ENCODE results near the gene HACL1. TPM values are rescaled to one million over a fixed set of nuclear protein-coding genes. Genes with fewer than 3 reads are reported as not detected.
"Not testable (repeated sequence)": the region's sequence is repeated elsewhere in the genome, so short reads cannot be mapped to it uniquely, and the experiment has no call there.

Gene HACL1
- total RNA-seq, 1 donor from 2014 or later, result 14.0 TPM

- Mint-ChIP-seq H3K9me3 (no peaks in the 10 kb centered on the region), H3K27me3 (ENCODE audit: low read depth) (no peaks in the 10 kb centered on the region), H3K4me3 (no peak overlapping the region), H3K36me3 (ENCODE audit: low read depth) (no peaks in the 10 kb centered on the region), H3K4me1 (no peaks in the 10 kb centered on the region), H3K27ac (ENCODE audit: unreplicated experiment) (no peak overlapping the region)
- no peak for DNase-seq (ENCODE audit: low read depth, low spot score)
- TF ChIP-seq, protein P1, sequence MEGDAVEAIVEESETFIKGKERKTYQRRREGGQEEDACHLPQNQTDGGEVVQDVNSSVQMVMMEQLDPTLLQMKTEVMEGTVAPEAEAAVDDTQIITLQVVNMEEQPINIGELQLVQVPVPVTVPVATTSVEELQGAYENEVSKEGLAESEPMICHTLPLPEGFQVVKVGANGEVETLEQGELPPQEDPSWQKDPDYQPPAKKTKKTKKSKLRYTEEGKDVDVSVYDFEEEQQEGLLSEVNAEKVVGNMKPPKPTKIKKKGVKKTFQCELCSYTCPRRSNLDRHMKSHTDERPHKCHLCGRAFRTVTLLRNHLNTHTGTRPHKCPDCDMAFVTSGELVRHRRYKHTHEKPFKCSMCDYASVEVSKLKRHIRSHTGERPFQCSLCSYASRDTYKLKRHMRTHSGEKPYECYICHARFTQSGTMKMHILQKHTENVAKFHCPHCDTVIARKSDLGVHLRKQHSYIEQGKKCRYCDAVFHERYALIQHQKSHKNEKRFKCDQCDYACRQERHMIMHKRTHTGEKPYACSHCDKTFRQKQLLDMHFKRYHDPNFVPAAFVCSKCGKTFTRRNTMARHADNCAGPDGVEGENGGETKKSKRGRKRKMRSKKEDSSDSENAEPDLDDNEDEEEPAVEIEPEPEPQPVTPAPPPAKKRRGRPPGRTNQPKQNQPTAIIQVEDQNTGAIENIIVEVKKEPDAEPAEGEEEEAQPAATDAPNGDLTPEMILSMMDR (conservative IDR thresholded peaks at IDR 0.05), result no peak
These were observed 9.6 kb upstream of the HACL1 start for GRCh38 chr3:15611018-15611417.

- TF ChIP-seq, protein P1 (conservative IDR thresholded peaks at IDR 0.05), result no peak
- Mint-ChIP-seq H3K4me1 (no peaks in the 10 kb centered on the region), H3K4me3 (no peak overlapping the region)
These were observed 8.9 kb upstream of the HACL1 start for GRCh38 chr3:15610082-15610759.

DNA sequence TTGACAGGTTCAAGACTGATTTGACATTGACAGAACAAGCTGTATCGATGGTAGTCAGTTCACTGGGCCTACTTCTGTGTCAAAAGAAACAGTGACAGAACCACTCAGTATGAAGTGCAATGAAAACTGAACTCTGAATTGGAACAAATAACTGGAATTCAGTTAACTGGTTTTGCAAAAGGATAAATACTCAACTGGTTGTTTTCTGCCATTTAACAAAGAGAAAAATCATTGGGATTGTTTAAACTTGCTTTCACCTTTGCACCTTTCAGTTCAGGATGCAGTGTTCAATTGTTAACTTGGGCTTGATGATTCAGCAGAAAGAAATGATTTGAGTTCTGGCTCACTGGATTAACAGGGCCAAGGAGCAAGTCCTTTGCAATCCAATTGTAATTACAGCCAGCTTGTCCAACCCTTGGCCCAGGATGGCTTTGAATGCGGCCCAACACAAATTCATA, 5.1 kb upstream of the HACL1 start:
- no peak for DNase-seq (ENCODE audit: low read depth, low spot score)
- TF ChIP-seq, protein P1 (conservative IDR thresholded peaks at IDR 0.05), result no peak
- H3K27me3 Mint-ChIP-seq (ENCODE audit: low read depth), result no peaks in the 10 kb centered on the region
- peaks cover 16% of the 10 kb centered on the region for H3K4me1 Mint-ChIP-seq
- peak overlapping the region; percentile 19 for H3K4me3 Mint-ChIP-seq
- peaks cover 7% of the 10 kb centered on the region for H3K9me3 Mint-ChIP-seq
- H3K36me3 Mint-ChIP-seq (ENCODE audit: low read depth), result peaks cover 12% of the 10 kb centered on the region
- H3K27ac Mint-ChIP-seq (ENCODE audit: unreplicated experiment), result no peak overlapping the region

More at GRCh38 chr3:15610082-15610759, 8.9 kb upstream of the HACL1 start:
- no peak for DNase-seq (ENCODE audit: low read depth, low spot score)
- no peak overlapping the region for H3K27ac Mint-ChIP-seq (ENCODE audit: unreplicated experiment)
- H3K27me3 Mint-ChIP-seq (ENCODE audit: low read depth), result no peaks in the 10 kb centered on the region
- no peaks in the 10 kb centered on the region for H3K9me3 Mint-ChIP-seq
- no peaks in the 10 kb centered on the region for H3K36me3 Mint-ChIP-seq (ENCODE audit: low read depth)

DNA sequence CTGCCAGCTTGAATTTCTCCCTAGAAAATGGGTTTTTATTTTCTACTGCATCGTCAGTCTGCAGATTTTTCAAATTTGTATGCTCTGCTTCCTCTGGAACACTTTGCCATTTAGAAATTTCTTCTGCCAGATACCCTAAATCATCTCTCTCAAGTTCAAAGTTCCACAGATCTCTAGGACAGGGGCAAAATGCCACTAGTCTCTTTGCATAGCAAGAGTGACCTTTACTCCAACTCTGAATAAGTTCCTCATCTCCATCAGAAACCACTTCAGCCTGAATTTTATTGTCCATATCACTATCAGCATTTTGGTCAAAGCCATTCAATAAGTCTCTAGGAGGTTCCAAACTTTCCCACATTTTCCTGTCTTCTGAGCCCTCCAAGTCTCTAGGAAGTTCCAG, 3.2 kb upstream of the HACL1 start:
- Mint-ChIP-seq H3K4me3 (peak overlapping the region; percentile 77), H3K36me3 (ENCODE audit: low read depth) (peaks cover 12% of the 10 kb centered on the region), H3K4me1 (peaks cover 31% of the 10 kb centered on the region)
- H3K27ac Mint-ChIP-seq (ENCODE audit: unreplicated experiment); H3K27me3 Mint-ChIP-seq (ENCODE audit: low read depth); DNase-seq (ENCODE audit: low read depth, low spot score); H3K9me3 Mint-ChIP-seq: not testable (repeated sequence)

DNA sequence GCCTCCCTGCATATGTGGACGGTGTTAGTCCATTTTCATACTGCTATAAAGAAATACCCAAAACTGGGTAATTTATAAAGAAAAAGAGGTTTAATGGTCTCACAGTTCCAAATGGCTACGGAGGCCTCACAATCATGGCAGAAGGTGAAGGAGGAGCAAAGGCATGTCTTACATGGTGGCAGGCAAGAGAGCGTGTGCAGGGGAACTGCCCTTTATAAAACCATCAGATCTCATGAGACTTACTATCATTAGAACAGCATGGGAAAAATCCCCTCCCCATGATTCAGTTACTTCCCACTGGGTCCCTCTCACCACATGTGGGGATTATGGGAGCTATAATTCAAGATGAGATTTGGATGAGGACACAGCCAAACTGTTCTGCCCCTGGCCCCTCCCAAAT, 1.4 kb upstream of the HACL1 start:
- DNase-seq (ENCODE audit: low read depth, low spot score), result not testable (repeated sequence)
- peaks cover 31% of the 10 kb centered on the region for H3K4me1 Mint-ChIP-seq

GRCh38 chr3:15602146-15602536, 772 bp upstream of the HACL1 start:
- Mint-ChIP-seq H3K27me3 (ENCODE audit: low read depth) (no peaks in the 10 kb centered on the region), H3K36me3 (ENCODE audit: low read depth) (peaks cover 12% of the 10 kb centered on the region), H3K4me1 (peaks cover 31% of the 10 kb centered on the region), H3K27ac (ENCODE audit: unreplicated experiment) (peak overlapping the region; percentile 98), H3K9me3 (peaks cover 7% of the 10 kb centered on the region), H3K4me3 (peak overlapping the region; percentile 100)
- TF ChIP-seq, protein P1 (conservative IDR thresholded peaks at IDR 0.05), result no peak
- DNase-seq (ENCODE audit: low read depth, low spot score), result no peak

More for the DNA sequence above, 1.4 kb upstream of the HACL1 start:
- H3K27me3 Mint-ChIP-seq (ENCODE audit: low read depth); H3K9me3 Mint-ChIP-seq; H3K27ac Mint-ChIP-seq (ENCODE audit: unreplicated experiment): not testable (repeated sequence)
- H3K36me3 Mint-ChIP-seq (ENCODE audit: low read depth), result peaks cover 12% of the 10 kb centered on the region
- H3K4me3 Mint-ChIP-seq, result peak overlapping the region; percentile 100
